Esophagus squamous epithelium (tissue), 5 donors: ENCODE data around the gene LUZP1. TPM values are rescaled to one million over a fixed set of nuclear protein-coding genes. Genes with fewer than 3 reads are reported as not detected.

Experiments used
- DNase-seq: peaks from one replicate; lab custom pipeline; 2025; lab: John Stamatoyannopoulos, UW
- H3K27ac ChIP-seq, 4 donors: fragments of 200-600 bp; sonication (generic); one replicate each; pipeline ENCODE4 v1.5.1; 2016 to 2019; ENCODE audit warnings: mild to moderate bottlenecking in 1 of 4
- H3K27me3 ChIP-seq, 4 donors: fragments of 200-600 bp; sonication (generic); 1 replicate in 3 of 4; 2 replicates in 1 of 4; pipeline versions ENCODE4 v1.5.1 to v1.6.0; 2017 to 2021; ENCODE audit warnings: antibody characterized with exemption in 1 of 4
- H3K36me3 ChIP-seq, 3 donors: fragments of 200-600 bp; sonication (generic); one replicate each; pipeline ENCODE4 v1.5.1; 2016 to 2019
- H3K4me1 ChIP-seq, 3 donors: fragments of 200-600 bp; sonication (generic); one replicate each; pipeline ENCODE4 v1.5.1; 2017 to 2019
- H3K4me3 ChIP-seq, 4 donors: fragments of 200-600 bp; sonication (generic); 1 replicate in 3 of 4; 2 replicates in 1 of 4; pipeline ENCODE4 v1.5.1; 2016 to 2019; ENCODE audit warnings: mild to moderate bottlenecking in 2 of 4, moderate library complexity in 1 of 4
- H3K9me3 ChIP-seq, 3 donors: fragments of 200-600 bp; sonication (generic); one replicate each; pipeline ENCODE4 v1.5.1; 2016 to 2019
- CTCF ChIP-seq, 6 experiments: fragments of 450-650 bp in 4 of 6; fragments of 200-600 bp in 2 of 6; sonication (generic) in 2 of 6; IDR thresholded peaks; one replicate each; pipeline ENCODE4 v1.5.1; 2016 to 2019; ENCODE audit warnings: antibody characterized with exemption in 6 of 6, mild to moderate bottlenecking in 4 of 6, moderate library complexity in 4 of 6
- POLR2A ChIP-seq, 4 donors: fragments of 450-650 bp; IDR thresholded peaks; one replicate each; pipeline ENCODE4 v1.6.1; 2017; ENCODE audit warnings: antibody characterized with exemption in 4 of 4, mild to moderate bottlenecking in 4 of 4, moderate library complexity in 3 of 4
- WGBS, 2 donors: methylation state at CpG; one replicate each; pipeline ENCODE4 v1.1.5; 2018; 5-methylcytosine and 5-hydroxymethylcytosine counted together
- intact Hi-C: fragments of 100-400 bp; cut with DNase I; formaldehyde crosslinking; loops from one replicate; pipeline ENCODE4 v1.15.0; 2022
- total RNA-seq, 4 donors: library from RNA; depleted of rRNA; stranded (reverse); fragments of >200 nt; gene quantifications; one replicate each; pipeline ENCODE4 v1.1.0, GENCODE V29; 2016
- donor health status: DM: yes; HTN: yes; CAD: no.

The LUZP1 gene
- total RNA-seq, 4 donors from 2014 or later: 16.9 to 18.7 (median 17.9) TPM

GRCh38 chr1:23152966-23153684 lies 15.5 kb downstream of the LUZP1 start:
- H3K36me3 ChIP-seq: no peaks in the 10 kb centered on the region
- DNase-seq: no peak
- H3K4me1 ChIP-seq: peaks cover 0 to 39% (median 18%) of the 10 kb centered on the region in 3 donors
- H3K9me3 ChIP-seq: no peaks in the 10 kb centered on the region
- H3K27me3 ChIP-seq: no peaks in the 10 kb centered on the region
- intact Hi-C loops: no loop called here
- no peak overlapping the region for H3K4me3 ChIP-seq
- TF ChIP-seq CTCF (IDR thresholded peaks at IDR 0.05) (no peak), POLR2A (IDR thresholded peaks at IDR 0.05) (no peak)
- WGBS, 2 donors: 70 to 86% methylated on average over 1 of the region's 1 CpG
- H3K27ac ChIP-seq: no peak overlapping the region

DNA sequence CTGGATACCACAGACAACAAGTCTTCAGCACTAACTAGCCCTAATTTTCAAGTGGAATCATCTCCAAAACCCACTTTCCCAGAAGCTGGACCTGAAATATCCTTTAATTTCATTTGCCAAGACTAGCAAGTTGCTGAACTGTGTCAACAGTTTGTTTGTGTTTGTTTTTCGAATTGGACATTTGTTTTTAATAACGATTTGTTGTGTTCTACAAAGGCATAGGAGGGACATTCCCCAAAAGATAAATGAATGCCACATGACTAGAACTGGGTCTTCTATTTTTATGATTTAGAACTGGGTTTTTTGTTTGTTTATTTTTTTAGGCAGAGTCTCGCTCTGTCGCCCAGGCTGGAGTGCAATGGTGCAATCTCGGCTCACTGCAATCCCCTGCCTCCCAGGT lies 17.9 kb downstream of the LUZP1 start:
- 92% methylated on average over 5 of the region's 5 CpGs for WGBS, 2 donors
- Histone ChIP-seq H3K27me3 (no peaks in the 10 kb centered on the region), H3K4me3 (no peak overlapping the region), H3K9me3 (no peaks in the 10 kb centered on the region), H3K36me3 (peaks cover 0 to 11% (median 0%) of the 10 kb centered on the region in 3 donors), H3K27ac (no peak overlapping the region), H3K4me1 (peaks cover 0 to 37% (median 22%) of the 10 kb centered on the region in 3 donors)
- TF ChIP-seq CTCF (IDR thresholded peaks at IDR 0.05) (no peak), POLR2A (IDR thresholded peaks at IDR 0.05) (no peak)
- intact Hi-C loops: no loop called here
- DNase-seq: no peak

DNA sequence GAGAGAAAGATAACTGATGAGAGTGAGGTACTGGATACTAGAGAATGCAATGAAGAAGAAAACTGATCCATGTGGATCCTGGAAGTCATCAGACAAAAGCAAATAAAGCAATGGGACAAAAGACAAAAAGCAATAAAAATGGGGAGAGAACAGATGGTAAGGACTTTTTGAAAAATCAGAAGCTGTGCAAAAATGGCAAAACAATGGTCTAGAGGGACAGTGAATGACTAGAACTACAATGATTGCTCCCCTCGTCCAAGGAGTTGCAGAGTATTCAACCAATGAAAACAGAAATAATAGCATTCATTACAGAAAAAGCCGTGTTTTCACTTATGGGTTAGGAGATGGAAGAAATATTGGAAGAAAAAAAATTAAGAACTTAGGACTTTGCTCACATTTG lies 18.5 kb downstream of the LUZP1 start:
- Histone ChIP-seq H3K4me1 (peaks cover 0 to 32% (median 22%) of the 10 kb centered on the region in 3 donors), H3K27ac (no peak overlapping the region), H3K9me3 (no peaks in the 10 kb centered on the region), H3K27me3 (no peaks in the 10 kb centered on the region), H3K4me3 (no peak overlapping the region), H3K36me3 (peaks cover 0 to 11% (median 0%) of the 10 kb centered on the region in 3 donors)
- TF ChIP-seq POLR2A (IDR thresholded peaks at IDR 0.05) (no peak), CTCF (IDR thresholded peaks at IDR 0.05) (no peak)
- intact Hi-C loops: no loop called here
- WGBS, 2 donors: 73 to 74% methylated on average over 2 of the region's 2 CpGs
- DNase-seq: no peak

- WGBS, 2 donors: 11 to 34% methylated on average over 1 of the region's 1 CpG
- peaks cover 0 to 32% (median 22%) of the 10 kb centered on the region in 3 donors for H3K4me1 ChIP-seq
- peaks cover 0 to 12% (median 0%) of the 10 kb centered on the region in 3 donors for H3K36me3 ChIP-seq
- TF ChIP-seq CTCF (IDR thresholded peaks at IDR 0.05) (no peak), POLR2A (IDR thresholded peaks at IDR 0.05) (no peak)
- DNase-seq: no peak
- no peak overlapping the region for H3K4me3 ChIP-seq
- no peaks in the 10 kb centered on the region for H3K27me3 ChIP-seq
- intact Hi-C loops: no loop called here
- no peaks in the 10 kb centered on the region for H3K9me3 ChIP-seq
- peak overlapping the region in 1 of 4 donors; percentile 21 for H3K27ac ChIP-seq
Measured at GRCh38 chr1:23149114-23149513, 19.5 kb downstream of the LUZP1 start.

- DNase-seq: no peak
- peaks cover 0 to 32% (median 22%) of the 10 kb centered on the region in 3 donors for H3K4me1 ChIP-seq
- intact Hi-C loops: no loop called here
- no peaks in the 10 kb centered on the region for H3K9me3 ChIP-seq
- peaks cover 0 to 16% (median 0%) of the 10 kb centered on the region in 3 donors for H3K36me3 ChIP-seq
- WGBS, 2 donors: 64 to 76% methylated on average over 4 of the region's 4 CpGs
- TF ChIP-seq CTCF (IDR thresholded peaks at IDR 0.05): no peak
- TF ChIP-seq POLR2A (IDR thresholded peaks at IDR 0.05): no peak
- no peak overlapping the region for H3K4me3 ChIP-seq
- H3K27ac ChIP-seq: no peak overlapping the region
- H3K27me3 ChIP-seq: no peaks in the 10 kb centered on the region
Measured at GRCh38 chr1:23148084-23148483, 20.6 kb downstream of the LUZP1 start.
